WTC11 (cell line): ENCODE data around the gene MSI2. TPM values are rescaled to one million over a fixed set of nuclear protein-coding genes. Genes with fewer than 3 reads are reported as not detected.

Experiments used
- ATAC-seq: fragments of 200-7000 bp; cut with Tn5 transposase; 2 replicates; pipeline ENCODE4 v1.10.0; 2021; ENCODE audit warnings: mild to moderate bottlenecking, moderate library complexity
- CTCF ChIA-PET: fragments of 300-600 bp; sonication (Branson Sonifier 250); formaldehyde crosslinking; loops from one replicate; lab custom pipeline; 2021; ENCODE audit warnings: antibody characterized with exemption; lab: Charles Lee
- POLR2A ChIA-PET: fragments of 350-600 bp; sonication (Branson Sonifier 250); formaldehyde crosslinking; loops from one replicate; lab custom pipeline; 2021; ENCODE audit warnings: antibody characterized with exemption; lab: Charles Lee
- DNase-seq: peaks from one replicate; pipeline ENCODE4 v3.0.0; 2021; ENCODE audit warnings: low spot score
- H3K27ac Mint-ChIP-seq: 2 replicates; pipeline ENCODE4 v1.8.0; 2021; ENCODE audit warnings: mixed read lengths
- H3K27me3 Mint-ChIP-seq: 2 replicates; pipeline ENCODE4 v1.8.0; 2021; ENCODE audit warnings: low read depth, mild to moderate bottlenecking, moderate library complexity, mixed read lengths
- H3K36me3 Mint-ChIP-seq: 2 replicates; pipeline ENCODE4 v1.8.0; 2021; ENCODE audit warnings: mixed read lengths
- H3K4me1 Mint-ChIP-seq: 2 replicates; pipeline ENCODE4 v1.8.0; 2022; ENCODE audit warnings: mixed read lengths
- H3K4me3 Mint-ChIP-seq: 2 replicates; pipeline ENCODE4 v1.8.0; 2021; ENCODE audit warnings: mild to moderate bottlenecking, moderate library complexity, mixed read lengths
- H3K9me3 Mint-ChIP-seq: 2 replicates; pipeline ENCODE4 v1.8.0; 2021; ENCODE audit warnings: mixed read lengths
- AR ChIP-seq: fragments of 250-450 bp; sonication (Bioruptor Pico); IDR thresholded peaks from 2 replicates; pipeline ENCODE4 v1.9.0; 2021; ENCODE audit warnings: mild to moderate bottlenecking
- E2F4 ChIP-seq: sonication (generic); formaldehyde crosslinking; IDR thresholded peaks from 2 replicates; pipeline ENCODE4 v1.8.1; 2022; ENCODE audit warnings: low read depth, mild to moderate bottlenecking, moderate library complexity, missing genetic modification reagents, borderline replicate concordance
- ELF4 ChIP-seq: sonication (generic); formaldehyde crosslinking; IDR thresholded peaks from 2 replicates; pipeline ENCODE4 v1.8.1; 2022; ENCODE audit warnings: low read depth, mild to moderate bottlenecking, moderate library complexity, missing genetic modification reagents
- ERG ChIP-seq: fragments of 250-450 bp; sonication (Bioruptor Pico); IDR thresholded peaks from 2 replicates; pipeline ENCODE4 v1.8.0; 2021; ENCODE audit warnings: mild to moderate bottlenecking
- FOXK1 ChIP-seq: sonication (generic); formaldehyde crosslinking; IDR thresholded peaks from 2 replicates; pipeline ENCODE4 v1.8.0; 2022; ENCODE audit warnings: mild to moderate bottlenecking, moderate library complexity, missing genetic modification reagents
- GABPB1 ChIP-seq: sonication (generic); formaldehyde crosslinking; IDR thresholded peaks from 2 replicates; pipeline ENCODE4 v1.8.1; 2023; ENCODE audit warnings: mild to moderate bottlenecking, missing genetic modification reagents
- IRF2 ChIP-seq: sonication (generic); formaldehyde crosslinking; IDR thresholded peaks from 2 replicates; pipeline ENCODE4 v1.8.0; 2022; ENCODE audit warnings: low read depth, missing genetic modification reagents, borderline replicate concordance
- OVOL2 ChIP-seq: fragments of 250-450 bp; sonication (Bioruptor Pico); IDR thresholded peaks from 2 replicates; pipeline ENCODE4 v1.9.0; 2021; ENCODE audit warnings: mild to moderate bottlenecking, borderline replicate concordance
- PRRX2 ChIP-seq: fragments of 250-450 bp; sonication (Bioruptor Pico); IDR thresholded peaks from 2 replicates; pipeline ENCODE4 v1.8.0; 2021; ENCODE audit warnings: mild to moderate bottlenecking
- RORB ChIP-seq: fragments of 250-450 bp; sonication (Bioruptor Pico); IDR thresholded peaks from 2 replicates; pipeline ENCODE4 v1.9.0; 2021; ENCODE audit warnings: mild to moderate bottlenecking
- SMAD3 ChIP-seq: sonication (generic); formaldehyde crosslinking; IDR thresholded peaks from 2 replicates; pipeline ENCODE4 v1.8.0; 2022; ENCODE audit warnings: missing genetic modification reagents, mild to moderate bottlenecking, borderline replicate concordance
- SMAD4 ChIP-seq: sonication (generic); formaldehyde crosslinking; IDR thresholded peaks from 2 replicates; pipeline ENCODE4 v1.8.0; 2022; ENCODE audit warnings: mild to moderate bottlenecking, missing genetic modification reagents
- SOX15 ChIP-seq: fragments of 250-450 bp; sonication (Bioruptor Pico); IDR thresholded peaks from 2 replicates; pipeline ENCODE4 v1.9.0; 2021; ENCODE audit warnings: mild to moderate bottlenecking
- STAT6 ChIP-seq: sonication (generic); formaldehyde crosslinking; conservative IDR thresholded peaks from 2 replicates; pipeline ENCODE4 v1.8.1; 2023; ENCODE audit warnings: mild to moderate bottlenecking, low read depth, missing genetic modification reagents, moderate library complexity
- ZBTB21 ChIP-seq: sonication (generic); formaldehyde crosslinking; IDR thresholded peaks from 2 replicates; pipeline ENCODE4 v1.8.1; 2023; ENCODE audit warnings: mild to moderate bottlenecking, missing genetic modification reagents, borderline replicate concordance
- ZNF121 ChIP-seq: sonication (generic); formaldehyde crosslinking; IDR thresholded peaks from 2 replicates; pipeline ENCODE4 v1.8.0; 2023; ENCODE audit warnings: missing genetic modification reagents
- ZNF138 ChIP-seq: sonication (generic); formaldehyde crosslinking; conservative IDR thresholded peaks from 2 replicates; pipeline ENCODE4 v1.8.1; 2022; ENCODE audit warnings: mild to moderate bottlenecking, moderate library complexity, missing genetic modification reagents
- ZNF232 ChIP-seq: sonication (generic); formaldehyde crosslinking; IDR thresholded peaks from 2 replicates; pipeline ENCODE4 v1.8.0; 2022; ENCODE audit warnings: mild to moderate bottlenecking, missing genetic modification reagents
- ZNF281 ChIP-seq: sonication (generic); formaldehyde crosslinking; IDR thresholded peaks from 2 replicates; pipeline ENCODE4 v1.8.0; 2023; ENCODE audit warnings: mild to moderate bottlenecking, missing genetic modification reagents
- ZNF671 ChIP-seq: fragments of 250-450 bp; sonication (Bioruptor Pico); IDR thresholded peaks from 2 replicates; pipeline ENCODE4 v1.8.0; 2021; ENCODE audit warnings: mild to moderate bottlenecking
- total RNA-seq: library from RNA; stranded (reverse); gene quantifications from 3 replicates; pipeline ENCODE4 v1.2.3, GENCODE V29; 2021
- TF ChIP-seq, protein P1 (sequence below): sonication (generic); formaldehyde crosslinking; conservative IDR thresholded peaks from 2 replicates; pipeline ENCODE4 v1.8.1; 2022; ENCODE audit warnings: mild to moderate bottlenecking, missing genetic modification reagents
- TF ChIP-seq, protein P2 (sequence below): fragments of 250-450 bp; sonication (Bioruptor Pico); IDR thresholded peaks from 2 replicates; pipeline ENCODE4 v1.9.0; 2021; ENCODE audit warnings: mild to moderate bottlenecking

Gene MSI2
- total RNA-seq, 1 experiment from 2014 or later = 82.1 TPM

GRCh38 chr17:57595426-57595825 lies 339.1 kb downstream of the MSI2 start:
- Mint-ChIP-seq H3K4me3 (no peak overlapping the region), H3K4me1 (peaks cover 14% of the 10 kb centered on the region), H3K27ac (no peak overlapping the region), H3K36me3 (0 out of 2 replicates have a peak, but pooled peaks cover 3% of the 10 kb centered on the region), H3K9me3 (peaks cover 6% of the 10 kb centered on the region), H3K27me3 (no peaks in the 10 kb centered on the region)
- POLR2A ChIA-PET = no interaction called here
- no peak for ATAC-seq
- CTCF ChIA-PET = interaction anchor here (0.9 to 1.5 kb wide), 2 partner anchors 76 kb away, joined by 5 to 9 read pairs; no protein-coding TSS in a partner anchor
- TF ChIP-seq ELF4 (CRISPR knock-in tag) (no peak), ZNF671 (CRISPR knock-in tag) (no peak), RORB (CRISPR knock-in tag) (no peak)
- DNase-seq = no peak

DNA sequence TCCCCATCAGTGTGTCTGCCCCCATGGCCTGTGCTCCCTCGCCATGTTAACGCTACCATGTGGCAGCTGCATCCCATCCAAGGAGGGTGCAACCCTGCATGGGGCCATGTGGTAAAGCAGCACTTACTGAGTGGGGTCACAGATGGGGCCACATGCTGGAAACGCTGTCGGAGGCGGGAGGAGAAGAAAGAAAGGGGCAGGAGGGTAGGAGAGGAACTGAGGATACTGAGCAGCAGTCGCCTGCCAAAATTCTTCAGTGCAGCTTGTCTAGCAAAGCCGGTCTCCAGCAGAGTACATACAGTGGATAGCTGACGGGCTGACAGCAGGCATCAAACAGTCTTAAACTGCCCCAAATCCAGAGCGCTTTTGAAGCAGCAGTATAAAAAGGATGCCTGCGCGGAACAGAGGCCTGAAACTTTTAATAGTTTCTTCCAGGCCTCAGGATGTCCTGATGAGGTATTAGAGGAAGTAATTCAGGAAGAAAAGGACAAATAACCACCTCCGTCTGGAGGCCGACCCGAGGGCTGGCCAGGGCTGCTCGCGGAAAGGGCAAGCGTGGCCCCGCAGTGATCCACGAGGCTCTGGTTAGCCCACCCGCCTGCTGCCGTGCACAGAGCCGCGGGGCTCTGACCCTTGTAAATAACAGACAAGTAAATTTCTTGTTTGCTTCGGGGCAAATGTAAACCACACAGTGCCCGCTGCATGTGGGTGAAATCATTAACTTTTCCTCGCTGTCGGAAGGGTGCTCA lies 339.8 kb downstream of the MSI2 start:
- H3K36me3 Mint-ChIP-seq = 0 out of 2 replicates have a peak, but pooled peaks cover 3% of the 10 kb centered on the region
- no peak for DNase-seq
- peaks cover 6% of the 10 kb centered on the region for H3K9me3 Mint-ChIP-seq
- CTCF ChIA-PET = interaction anchor here (0.9 kb wide), 1 partner anchor 76 kb away, joined by 5 read pairs; no protein-coding TSS in a partner anchor
- peak overlapping the region; percentile 17; the same call in 1 of the 2 replicates for H3K27ac Mint-ChIP-seq
- H3K4me1 Mint-ChIP-seq = peaks cover 14% of the 10 kb centered on the region
- ATAC-seq = no peak
- H3K27me3 Mint-ChIP-seq = no peaks in the 10 kb centered on the region
- H3K4me3 Mint-ChIP-seq = no peak overlapping the region
- POLR2A ChIA-PET = no interaction called here
- TF ChIP-seq, protein P1, sequence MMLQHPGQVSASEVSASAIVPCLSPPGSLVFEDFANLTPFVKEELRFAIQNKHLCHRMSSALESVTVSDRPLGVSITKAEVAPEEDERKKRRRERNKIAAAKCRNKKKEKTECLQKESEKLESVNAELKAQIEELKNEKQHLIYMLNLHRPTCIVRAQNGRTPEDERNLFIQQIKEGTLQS (CRISPR knock-in tag) = no peak
- no peak for TF ChIP-seq IRF2 (CRISPR knock-in tag)
- no peak for TF ChIP-seq E2F4 (CRISPR knock-in tag)
- no peak for TF ChIP-seq PRRX2 (CRISPR knock-in tag)
- no peak for TF ChIP-seq ZBTB21 (CRISPR knock-in tag)
- no peak for TF ChIP-seq FOXK1 (CRISPR knock-in tag)
- TF ChIP-seq GABPB1 (CRISPR knock-in tag) = no peak
- no peak for TF ChIP-seq ERG (CRISPR knock-in tag)
- TF ChIP-seq STAT6 (CRISPR knock-in tag) = no peak
- TF ChIP-seq ZNF281 (CRISPR knock-in tag) = no peak
- no peak for TF ChIP-seq OVOL2 (CRISPR knock-in tag)
- TF ChIP-seq SMAD4 (CRISPR knock-in tag) = no peak
- no peak for TF ChIP-seq SOX15 (CRISPR knock-in tag)
- TF ChIP-seq AR = no peak
- TF ChIP-seq, protein P2, sequence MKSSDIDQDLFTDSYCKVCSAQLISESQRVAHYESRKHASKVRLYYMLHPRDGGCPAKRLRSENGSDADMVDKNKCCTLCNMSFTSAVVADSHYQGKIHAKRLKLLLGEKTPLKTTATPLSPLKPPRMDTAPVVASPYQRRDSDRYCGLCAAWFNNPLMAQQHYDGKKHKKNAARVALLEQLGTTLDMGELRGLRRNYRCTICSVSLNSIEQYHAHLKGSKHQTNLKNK = no peak
- no peak for TF ChIP-seq ZNF121 (CRISPR knock-in tag)
- TF ChIP-seq ZNF232 = no peak
- no peak for TF ChIP-seq ZNF138
- no peak for TF ChIP-seq SMAD3 (CRISPR knock-in tag)
